Heart left ventricle (tissue), 16 donors: ENCODE results near the gene PIGL. TPM values are rescaled to one million over a fixed set of nuclear protein-coding genes. Genes with fewer than 3 reads are reported as not detected.
"Not testable (repeated sequence)": the region's sequence is repeated elsewhere in the genome, so short reads cannot be mapped to it uniquely, and the experiment has no call there.

ENCODE experiments used
- ATAC-seq, 4 donors: fragments of 200-7000 bp; cut with Tn5 transposase; one replicate each; pipeline ENCODE4 v1.9.1; 2020 to 2022; ENCODE audit warnings: moderate library complexity in 4 of 4, mild to moderate bottlenecking in 3 of 4, moderate number of reproducible peaks in 1 of 4
- DNase-seq, 5 donors: peaks; one replicate each; pipeline ENCODE4 v3.0.0-alpha.2; 2020
- H3K27ac ChIP-seq, 12 donors: fragments of 200-600 bp; sonication (generic) in 4 of 12; one replicate each; pipeline versions ENCODE4 v1.5.0 to v1.8.0; 2016 to 2022; ENCODE audit warnings: mild to moderate bottlenecking in 2 of 12
- H3K27me3 ChIP-seq, 9 donors: fragments of 200-600 bp; sonication (generic) in 2 of 9; one replicate each; pipeline versions ENCODE4 v1.5.1 to v1.8.0; 2016 to 2022; ENCODE audit warnings: mild to moderate bottlenecking in 3 of 9
- H3K36me3 ChIP-seq, 9 donors: fragments of 200-600 bp; sonication (generic) in 2 of 9; one replicate each; pipeline versions ENCODE4 v1.5.0 to v1.8.0; 2018 to 2022; ENCODE audit warnings: mild to moderate bottlenecking in 2 of 9
- H3K4me1 ChIP-seq, 12 donors: fragments of 200-600 bp; sonication (generic) in 4 of 12; one replicate each; pipeline versions ENCODE4 v1.5.0 to v1.8.0; 2016 to 2022; ENCODE audit warnings: mild to moderate bottlenecking in 3 of 12
- H3K4me3 ChIP-seq, 12 donors: fragments of 200-600 bp; sonication (generic) in 4 of 12; one replicate each; pipeline versions ENCODE4 v1.5.0 to v1.8.0; 2017 to 2022; ENCODE audit warnings: mild to moderate bottlenecking in 9 of 12, moderate library complexity in 4 of 12
- H3K9me3 ChIP-seq, 12 donors: fragments of 200-600 bp; sonication (generic) in 4 of 12; one replicate each; pipeline versions ENCODE4 v1.5.0 to v1.8.0; 2016 to 2022; ENCODE audit warnings: mild to moderate bottlenecking in 1 of 12
- POLR2A ChIP-seq, 2 donors: fragments of 450-650 bp; IDR thresholded peaks; one replicate each; pipeline ENCODE4 v1.6.1; 2017; ENCODE audit warnings: antibody characterized with exemption in 2 of 2, mild to moderate bottlenecking in 2 of 2, moderate library complexity in 2 of 2
- WGBS, 4 donors: extraction: QIAGEN DNeasy Blood & Tissue Kit in 2 of 4; methylation state at CpG; one replicate each; pipeline versions ENCODE4 v1.1.5 to v1.1.7; 2013 to 2018; 5-methylcytosine and 5-hydroxymethylcytosine counted together
- intact Hi-C, 10 donors: fragments of 100-400 bp; cut with DNase I; formaldehyde crosslinking; loops; one replicate each; pipeline versions ENCODE4 v1.11.1 to v1.14.2; 2022
- polyA plus RNA-seq, 2 donors: library from polyadenylated mRNA; stranded (reverse); fragments of 200-250 nt; gene quantifications; one replicate each; pipeline ENCODE4 v1.2.3, GENCODE V29; 2013
- total RNA-seq, 9 donors: library from RNA; depleted of rRNA in 2 of 9; stranded (reverse); fragments of >200 nt in 2 of 9; fragmentation: NEBNext Ultra II Directional in 3 of 9; extraction: Animal tissue kit (Norgen Biotek cat#: 25700) in 3 of 9; gene quantifications; one replicate each; pipeline versions ENCODE4 v1.1.0 to v1.2.4, GENCODE V29; 2016 to 2023
- TF ChIP-seq, protein P1 (sequence below), 12 donors: fragments of 200-600 bp; sonication (generic) in 4 of 12; IDR thresholded peaks; one replicate each; pipeline versions ENCODE4 v1.5.0 to v1.8.0; 2018 to 2022; ENCODE audit warnings: antibody characterized with exemption in 12 of 12, mild to moderate bottlenecking in 5 of 12
- donor health status: ischemic (EF 13 %, LVEDD 7.1; RV severe dilation, severe dysfunction).
- donor health status: healthy with polysubstance abuse.
- donor health status: DM: no; HTN: yes; CAD: no.
- donor health status: DM: no; HTN: no; CAD: no.
- donor health status: ischemic (EF 25% LVEDD 6.9; RV normal size, moderate dysfunction).
- donor health status: ischemic (EF 25% LVEDD 5.7; RV mildly dilated, moderate dysfunction).
- donor health status: healthy.
- donor health status: DM: yes; HTN: yes; CAD: no.
- donor health status: ischemic (EF 35%, LVEDD 5.7; RV mildly dilated, moderate dysfunction).
- donor health status: nonischemic (EF 11% LVEDD 7.7; RV severe dilation, severe dysfunction).
- donor health status: DM: yes; HTN: yes; CAD: no.
- donor health status: PGD.
- donor health status: ischemic (EF 29% LVEDD 5.4; RV normal size, mild dysfunction).
- donor health status: nonischemic (EF 23%, LVEDD 6.1; RV moderate dilation, normal function).

Gene PIGL
- total and polyA plus RNA-seq, 11 donors, result 4.5 to 20.2 (median 10.2) TPM

DNA sequence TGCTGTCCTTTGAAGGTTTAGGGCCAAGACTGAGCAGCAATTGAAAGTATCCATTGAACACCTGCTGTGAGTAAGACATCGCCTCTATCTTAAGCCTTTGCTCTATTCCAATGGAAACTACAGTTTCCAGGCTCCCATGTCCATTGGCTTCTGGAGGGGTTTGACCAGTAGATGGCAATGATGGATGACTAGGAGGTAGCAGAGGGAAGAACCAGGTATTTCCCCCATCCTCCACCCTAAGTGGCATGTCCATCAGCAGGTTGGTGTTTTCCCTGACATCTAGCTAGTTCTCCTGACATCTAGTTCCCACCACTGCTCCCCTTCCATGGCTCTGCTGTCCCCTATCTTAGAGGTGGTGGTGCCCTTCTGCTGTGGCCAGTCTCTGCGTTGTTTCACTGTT, 77.5 kb downstream of the PIGL start:
- TF ChIP-seq, protein P1, sequence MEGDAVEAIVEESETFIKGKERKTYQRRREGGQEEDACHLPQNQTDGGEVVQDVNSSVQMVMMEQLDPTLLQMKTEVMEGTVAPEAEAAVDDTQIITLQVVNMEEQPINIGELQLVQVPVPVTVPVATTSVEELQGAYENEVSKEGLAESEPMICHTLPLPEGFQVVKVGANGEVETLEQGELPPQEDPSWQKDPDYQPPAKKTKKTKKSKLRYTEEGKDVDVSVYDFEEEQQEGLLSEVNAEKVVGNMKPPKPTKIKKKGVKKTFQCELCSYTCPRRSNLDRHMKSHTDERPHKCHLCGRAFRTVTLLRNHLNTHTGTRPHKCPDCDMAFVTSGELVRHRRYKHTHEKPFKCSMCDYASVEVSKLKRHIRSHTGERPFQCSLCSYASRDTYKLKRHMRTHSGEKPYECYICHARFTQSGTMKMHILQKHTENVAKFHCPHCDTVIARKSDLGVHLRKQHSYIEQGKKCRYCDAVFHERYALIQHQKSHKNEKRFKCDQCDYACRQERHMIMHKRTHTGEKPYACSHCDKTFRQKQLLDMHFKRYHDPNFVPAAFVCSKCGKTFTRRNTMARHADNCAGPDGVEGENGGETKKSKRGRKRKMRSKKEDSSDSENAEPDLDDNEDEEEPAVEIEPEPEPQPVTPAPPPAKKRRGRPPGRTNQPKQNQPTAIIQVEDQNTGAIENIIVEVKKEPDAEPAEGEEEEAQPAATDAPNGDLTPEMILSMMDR (IDR thresholded peaks at IDR 0.05), result no peak
- no peak for TF ChIP-seq POLR2A (IDR thresholded peaks at IDR 0.05)
- Histone ChIP-seq H3K27me3 (no peaks in the 10 kb centered on the region), H3K36me3 (peaks cover 0 to under 1% (median 0%) of the 10 kb centered on the region in 9 donors), H3K9me3 (no peaks in the 10 kb centered on the region), H3K4me1 (no peaks in the 10 kb centered on the region), H3K4me3 (no peak overlapping the region), H3K27ac (no peak overlapping the region)
- WGBS, 4 donors, result 96 to 98% (median 96%) methylated on average over 2 of the region's 2 CpGs
- no peak for DNase-seq
- intact Hi-C loops, result no loop called here
- ATAC-seq, result no peak

DNA sequence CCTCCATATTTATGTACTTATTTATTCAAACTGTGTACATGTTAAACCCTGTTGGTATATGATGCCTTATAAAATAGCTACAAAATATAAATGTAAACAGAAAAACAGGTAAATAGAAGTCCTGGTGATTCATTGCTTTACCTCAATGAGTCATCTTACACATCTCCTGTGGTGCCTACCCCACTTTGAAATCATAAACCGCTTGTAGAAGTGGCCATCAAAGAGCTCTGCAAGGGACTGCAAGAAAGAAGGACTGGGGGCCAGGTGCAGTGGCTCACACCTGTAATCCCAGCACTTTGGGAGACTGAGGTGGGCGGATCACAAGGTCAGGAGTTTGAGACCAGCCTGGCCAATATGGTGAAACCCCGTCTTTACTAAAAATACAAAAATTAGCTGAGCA, 79.1 kb downstream of the PIGL start:
- H3K4me3 ChIP-seq, DNase-seq, H3K27ac ChIP-seq, H3K4me1 ChIP-seq, ATAC-seq, intact Hi-C loops, H3K9me3 ChIP-seq, H3K27me3 ChIP-seq: not testable (repeated sequence)
- WGBS, 4 donors, result 89 to 96% (median 96%) methylated on average over 3 of the region's 3 CpGs
- peaks cover 0 to 15% (median 3%) of the 10 kb centered on the region in 9 donors for H3K36me3 ChIP-seq

DNA sequence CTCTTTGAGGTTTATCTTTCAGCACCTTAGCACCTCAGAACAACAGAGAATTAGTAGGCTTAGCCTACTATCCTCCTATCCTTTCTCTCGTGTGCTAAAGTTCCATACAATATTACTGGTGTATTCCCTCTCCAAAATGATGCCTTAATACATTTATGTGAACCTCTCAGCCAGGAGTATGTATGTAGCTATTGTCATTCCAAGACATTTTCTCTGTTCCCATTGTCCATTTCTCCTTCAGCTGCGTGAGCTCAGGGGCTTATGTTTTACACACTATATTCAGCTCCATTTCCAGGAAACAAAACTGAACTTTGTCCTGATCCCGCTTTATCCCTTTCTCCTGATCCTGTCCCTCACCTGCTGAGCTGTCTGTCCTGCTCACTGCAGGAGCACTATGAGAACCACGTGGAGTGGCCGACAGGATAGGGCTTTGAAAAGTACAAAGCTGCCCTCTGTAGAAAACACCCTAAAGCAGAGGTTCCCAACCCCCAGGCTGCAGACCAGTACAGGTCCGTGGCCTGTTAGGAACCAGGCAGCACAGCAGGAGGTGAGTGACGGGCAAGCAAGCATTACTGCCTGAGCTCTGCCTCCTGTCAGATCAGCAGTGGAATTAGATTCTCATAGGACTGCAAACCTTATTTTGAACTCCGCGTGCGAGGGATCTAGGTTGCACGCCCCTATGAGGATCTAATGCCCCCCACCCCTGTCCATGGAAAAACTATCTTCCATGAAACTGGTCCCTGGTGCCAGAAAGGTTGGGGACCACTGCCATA, 80.5 kb downstream of the PIGL start:
- DNase-seq, result no peak
- WGBS, 4 donors, result 82 to 85% (median 83%) methylated on average over 10 to 11 of the region's 11 CpGs
- TF ChIP-seq, protein P1 (IDR thresholded peaks at IDR 0.05), result no peak
- no peak for TF ChIP-seq POLR2A (IDR thresholded peaks at IDR 0.05)
- Histone ChIP-seq H3K36me3 (peaks cover 0 to 23% (median 8%) of the 10 kb centered on the region in 9 donors), H3K4me3 (no peak overlapping the region), H3K4me1 (no peaks in the 10 kb centered on the region), H3K27ac (no peak overlapping the region), H3K27me3 (no peaks in the 10 kb centered on the region), H3K9me3 (no peaks in the 10 kb centered on the region)
- no peak for ATAC-seq
- intact Hi-C loops, result no loop called here

DNA sequence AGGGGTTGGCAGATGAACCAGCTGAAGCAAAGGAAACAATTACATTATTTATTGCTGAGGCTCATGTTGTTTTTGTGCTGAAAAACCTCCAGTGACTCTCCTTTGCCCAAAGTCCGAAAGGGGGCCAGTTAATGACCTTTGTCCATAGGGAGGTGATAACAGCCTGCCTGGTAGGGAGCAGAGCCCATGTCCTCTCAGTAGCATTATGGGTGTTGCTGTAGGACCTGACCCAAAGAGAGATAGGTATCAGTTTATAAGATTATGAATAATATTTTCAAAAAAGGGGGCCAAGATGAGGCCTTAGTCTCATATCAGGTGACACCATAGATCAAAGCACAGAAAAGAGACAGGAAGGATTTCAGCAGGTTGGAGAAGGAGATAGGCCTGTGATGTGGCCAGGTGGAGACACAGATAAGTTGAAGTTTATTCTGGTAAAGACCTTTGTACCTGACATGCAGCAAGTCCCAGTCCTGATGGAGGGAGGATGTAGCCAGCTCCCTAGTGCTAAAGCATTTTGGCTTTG, 81.2 kb downstream of the PIGL start:
- ATAC-seq (no peak), DNase-seq (no peak)
- peaks cover 0 to 23% (median 8%) of the 10 kb centered on the region in 9 donors for H3K36me3 ChIP-seq
- TF ChIP-seq, protein P1 (IDR thresholded peaks at IDR 0.05), result no peak
- no peak for TF ChIP-seq POLR2A (IDR thresholded peaks at IDR 0.05)
- no peaks in the 10 kb centered on the region for H3K27me3 ChIP-seq
- WGBS, 4 donors, result 95 to 100% (median 98%) methylated on average over 1 of the region's 1 CpG
- H3K4me1 ChIP-seq, result no peaks in the 10 kb centered on the region
- intact Hi-C loops, result no loop called here
- no peak overlapping the region for H3K4me3 ChIP-seq
- H3K9me3 ChIP-seq, result no peaks in the 10 kb centered on the region
- H3K27ac ChIP-seq, result no peak overlapping the region
